Bronchial epithelial cell (primary cell): Measurements from ENCODE around the gene NEDD4L. TPM values are rescaled to one million over a fixed set of nuclear protein-coding genes. Genes with fewer than 3 reads are reported as not detected.

Source experiments
- DNase-seq: peaks from one replicate; pipeline ENCODE4 v3.0.0-alpha.2; 2010; ENCODE audit warnings: low read depth
- FAIRE-seq: peaks from 2 replicates; lab custom pipeline; 2011; peaks lifted over from hg19 to GRCh38; lab: Jason Lieb, UNC
- H3K27me3 ChIP-seq: 2 replicates; pipeline ENCODE4 v1.5.1; 2011; ENCODE audit warnings: low read length; ENCODE audit not compliant: control insufficient read depth, insufficient read depth
- H3K36me3 ChIP-seq: 2 replicates; pipeline ENCODE4 v1.5.1; 2011; ENCODE audit warnings: low read length; ENCODE audit not compliant: control insufficient read depth, insufficient read depth
- H3K4me3 ChIP-seq: 2 replicates; pipeline ENCODE4 v1.5.1; 2011; ENCODE audit warnings: mild to moderate bottlenecking, low read depth, low read length, control low read depth
- CTCF ChIP-seq: IDR thresholded peaks from 2 replicates; pipeline ENCODE4 v1.5.1; 2011; ENCODE audit warnings: mild to moderate bottlenecking, moderate library complexity, low read length, control low read depth, inconsistent platforms; ENCODE audit not compliant: insufficient read depth, severe bottlenecking
- total RNA-seq: library from RNA; depleted of rRNA; stranded (reverse); fragments of >200 nt; gene quantifications from 2 replicates; pipeline ENCODE4 v1.2.1, GENCODE V29; 2014

NEDD4L gene
- total RNA-seq, 1 donor from 2014 or later: 11.3 TPM

GRCh38 chr18:58305792-58306191 lies 261.8 kb downstream of the NEDD4L start:
- H3K36me3 ChIP-seq: no peaks in the 10 kb centered on the region
- FAIRE-seq (no peak), DNase-seq (no peak)
- H3K4me3 ChIP-seq: no peak overlapping the region
- no peak for TF ChIP-seq CTCF
- H3K27me3 ChIP-seq: no peaks in the 10 kb centered on the region

DNA sequence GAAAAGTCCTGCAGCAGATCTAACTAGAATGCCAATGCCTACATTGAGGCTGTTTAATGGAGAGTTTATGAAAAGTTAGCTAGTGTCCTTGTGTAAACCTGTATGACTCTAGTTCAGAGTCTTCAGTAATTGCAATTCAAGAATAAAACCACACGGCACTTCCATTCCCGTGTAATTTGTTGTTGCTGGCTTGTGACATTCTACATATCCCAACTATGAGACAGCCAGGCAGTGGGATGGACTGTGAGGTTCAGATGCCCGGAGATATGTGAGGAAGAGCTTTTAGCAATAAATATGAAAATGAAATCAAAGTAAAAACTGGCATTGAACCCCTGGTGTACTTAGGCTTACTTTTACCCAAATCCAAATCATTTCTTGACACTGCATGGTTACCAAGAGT lies 263.4 kb downstream of the NEDD4L start:
- FAIRE-seq (no peak), DNase-seq (no peak)
- H3K27me3 ChIP-seq: no peaks in the 10 kb centered on the region
- no peaks in the 10 kb centered on the region for H3K36me3 ChIP-seq
- TF ChIP-seq CTCF: no peak
- H3K4me3 ChIP-seq: no peak overlapping the region

GRCh38 chr18:58308463-58308862 lies 264.4 kb downstream of the NEDD4L start:
- FAIRE-seq: peak; percentile 90
- H3K4me3 ChIP-seq: no peak overlapping the region
- TF ChIP-seq CTCF: no peak
- DNase-seq: no peak
- H3K27me3 ChIP-seq: no peaks in the 10 kb centered on the region
- H3K36me3 ChIP-seq: no peaks in the 10 kb centered on the region

GRCh38 chr18:58309099-58309498 lies 265.1 kb downstream of the NEDD4L start:
- H3K36me3 ChIP-seq: no peaks in the 10 kb centered on the region
- DNase-seq (no peak), FAIRE-seq (peak; percentile 50)
- no peaks in the 10 kb centered on the region for H3K27me3 ChIP-seq
- TF ChIP-seq CTCF: no peak
- H3K4me3 ChIP-seq: no peak overlapping the region

DNA sequence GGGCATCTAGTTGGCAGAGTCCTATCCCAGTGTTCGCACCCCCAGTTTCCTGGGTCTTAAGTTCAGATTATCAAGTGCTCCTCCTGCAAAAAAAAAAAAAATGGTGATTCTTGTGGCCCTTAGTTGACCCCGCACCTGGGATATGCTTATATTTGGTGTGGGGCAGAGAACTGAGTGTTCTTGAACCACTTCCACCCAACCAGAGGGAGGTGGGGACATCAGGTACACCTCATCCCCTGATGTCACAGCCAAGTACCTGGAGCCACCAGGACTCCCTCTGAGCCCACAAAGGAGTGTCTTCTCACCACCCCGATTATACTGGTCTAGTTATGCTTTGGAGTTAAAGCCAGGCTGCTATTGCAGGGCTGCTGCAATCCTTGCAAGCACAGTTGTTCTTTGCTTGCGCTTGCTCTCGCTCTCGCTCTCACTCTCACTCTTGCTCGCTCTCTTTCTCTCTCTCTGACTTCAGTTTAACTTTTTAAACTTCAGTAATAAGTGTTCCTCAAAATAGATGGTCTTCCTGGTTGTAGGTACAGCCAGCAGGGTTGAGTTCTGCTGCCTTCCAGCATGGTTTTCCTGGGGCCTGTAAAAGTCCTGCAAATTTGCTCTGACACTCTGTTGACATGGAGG lies 265.7 kb downstream of the NEDD4L start:
- Histone ChIP-seq H3K27me3 (no peaks in the 10 kb centered on the region), H3K4me3 (no peak overlapping the region), H3K36me3 (no peaks in the 10 kb centered on the region)
- DNase-seq: no peak
- TF ChIP-seq CTCF: no peak
- FAIRE-seq: no peak

- Histone ChIP-seq H3K27me3 (no peaks in the 10 kb centered on the region), H3K36me3 (no peaks in the 10 kb centered on the region), H3K4me3 (no peak overlapping the region)
- no peak for TF ChIP-seq CTCF
- DNase-seq: peak; percentile 97
- FAIRE-seq: peak; percentile 88
Measured at GRCh38 chr18:58310517-58310916, 266.5 kb downstream of the NEDD4L start.
